LNCAP (cell line): ENCODE data around the gene ADAR.

Source experiments
- CTCF ChIP-seq: fragments of 450-650 bp; IDR thresholded peaks from 2 replicates; pipeline ENCODE4 v1.5.1; 2017; ENCODE audit warnings: mild to moderate bottlenecking

ADAR gene

GRCh38 chr1:154622503-154623039 lies 14.6 kb upstream of the ADAR start:
- no peak for TF ChIP-seq CTCF

DNA sequence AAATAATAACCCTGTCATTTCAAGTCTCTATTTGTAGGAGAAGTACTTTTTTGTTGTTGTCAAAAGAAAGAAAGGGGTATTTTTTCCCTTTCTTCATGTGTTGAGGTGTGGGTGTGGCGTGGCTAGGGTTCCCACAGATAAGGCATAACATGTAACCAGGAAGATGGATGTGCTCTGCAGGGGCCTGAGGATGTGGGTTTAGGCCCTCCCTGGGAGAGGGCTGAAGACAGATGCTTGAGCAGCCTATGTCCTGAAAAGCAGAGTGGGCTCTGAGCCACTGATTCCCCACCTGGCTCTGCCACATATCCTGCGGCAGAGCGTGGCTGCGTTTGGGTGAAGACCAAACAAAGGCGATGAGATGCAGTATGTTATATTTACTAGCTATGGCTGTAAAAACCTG lies 13.9 kb upstream of the ADAR start:
- no peak for TF ChIP-seq CTCF

- TF ChIP-seq CTCF = no peak
Observed at GRCh38 chr1:154620751-154621150, 12.8 kb upstream of the ADAR start.

DNA sequence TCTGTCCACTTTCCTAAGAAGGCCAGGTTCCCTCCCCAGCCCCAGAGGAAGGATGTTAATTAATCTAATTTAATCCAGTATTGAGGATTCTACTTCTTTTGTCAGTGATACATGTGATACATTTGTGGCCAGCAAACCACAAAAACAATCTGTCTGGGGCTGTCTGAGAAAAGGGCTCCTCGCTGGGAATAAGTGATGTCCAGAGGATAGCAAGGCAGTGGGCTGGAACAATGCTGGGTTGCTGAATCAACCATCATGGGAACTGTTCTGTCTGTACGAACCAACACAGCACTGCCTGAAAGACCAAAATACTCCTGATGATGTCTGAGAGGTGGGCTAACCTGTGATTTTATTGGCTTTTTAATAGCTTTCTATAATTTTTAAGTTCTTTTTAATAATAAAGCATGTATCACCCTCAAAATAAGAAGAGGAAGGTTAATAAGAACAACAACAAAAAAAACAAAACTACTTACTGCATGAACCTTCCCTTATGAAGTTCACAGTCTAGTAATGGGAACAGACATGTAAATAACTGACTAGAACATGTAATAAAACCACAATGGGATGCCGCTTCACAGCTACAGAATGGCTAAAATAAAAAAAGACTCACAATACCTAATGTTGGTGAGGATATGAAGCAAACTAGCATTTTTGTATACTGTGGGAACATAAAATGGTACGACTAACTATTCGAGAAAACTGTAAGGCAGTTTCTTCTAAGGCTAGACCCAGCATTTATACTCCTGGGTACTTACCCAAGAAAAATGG lies 11.4 kb upstream of the ADAR start:
- TF ChIP-seq CTCF = no peak

DNA sequence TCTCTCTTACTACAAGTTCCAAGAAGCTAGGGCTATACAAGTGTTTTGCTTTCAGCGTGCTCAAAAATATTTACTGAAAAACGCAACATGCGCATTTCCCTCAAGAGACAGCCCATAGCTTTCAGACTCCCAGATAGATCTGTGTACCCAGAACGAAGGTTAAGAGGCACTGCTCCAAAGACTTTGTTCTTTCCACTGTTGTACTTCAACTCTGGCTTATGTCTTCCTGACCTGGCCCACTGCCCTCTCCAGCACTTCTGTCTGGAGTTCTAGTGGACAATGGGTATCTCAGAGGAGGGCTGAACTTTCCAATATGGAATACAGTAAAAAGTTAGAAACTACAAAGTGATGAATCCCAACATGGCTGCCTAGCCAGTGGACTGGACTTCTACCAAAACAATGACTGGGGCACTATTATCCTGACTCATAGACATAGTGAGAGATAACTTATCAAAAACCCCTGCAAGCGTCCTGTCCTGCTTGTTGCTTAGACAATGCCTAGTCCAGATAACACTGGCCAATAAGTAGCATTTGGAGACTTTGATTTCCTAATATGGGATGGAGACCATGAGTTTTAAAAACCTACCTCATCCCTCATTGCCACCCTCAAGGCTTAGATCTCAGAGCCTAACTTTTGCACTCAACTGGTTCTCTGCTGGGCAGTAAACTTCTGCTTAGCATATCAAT lies 8.8 kb upstream of the ADAR start:
- no peak for TF ChIP-seq CTCF

DNA sequence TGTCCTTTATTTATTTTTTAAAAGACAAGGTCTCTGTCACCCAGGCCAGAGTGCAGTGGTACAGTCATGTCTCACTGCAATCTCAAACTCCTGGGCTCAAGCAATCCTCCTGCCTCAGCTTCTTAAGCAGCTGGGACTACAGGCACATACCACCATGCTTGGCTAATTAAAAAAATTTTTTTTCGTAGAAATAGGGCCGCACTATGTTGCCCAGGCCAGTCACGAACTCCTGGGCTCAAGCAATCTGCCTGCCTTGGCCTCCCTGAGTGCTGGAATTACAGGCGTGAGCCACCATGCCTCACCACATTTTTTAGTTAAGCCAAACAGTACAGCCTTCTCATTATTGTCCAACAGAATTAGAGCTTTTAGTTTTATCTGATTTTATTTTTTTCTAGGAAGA lies 7.4 kb upstream of the ADAR start:
- no peak for TF ChIP-seq CTCF

- TF ChIP-seq CTCF = no peak
Observed at GRCh38 chr1:154614901-154615300, 6.9 kb upstream of the ADAR start.
